BLaER1 treated with 17β-estradiol and CSF1 and Interleukin-3, amounts not matched to agents 10 nM and 100 nM (cell line): ENCODE measurements around the gene ERP27.

Experiments used
- H3K27ac ChIP-seq, 11 experiments: shearing (Covaris generic); formaldehyde crosslinking; 2 replicates each; pipeline ENCODE4 v1.8.1; 2022
- H3K27me3 ChIP-seq, 11 experiments: shearing (Covaris generic); formaldehyde crosslinking; 2 replicates each; pipeline ENCODE4 v1.8.1; 2022
- H3K36me3 ChIP-seq, 11 experiments: shearing (Covaris generic); formaldehyde crosslinking; 2 replicates each; pipeline ENCODE4 v1.8.1; 2022
- H3K4me1 ChIP-seq, 10 experiments: shearing (Covaris generic); formaldehyde crosslinking; 2 replicates each; pipeline ENCODE4 v1.8.1; 2022
- H3K4me2 ChIP-seq, 11 experiments: shearing (Covaris generic); formaldehyde crosslinking; 2 replicates each; pipeline ENCODE4 v1.8.1; 2022
- H3K4me3 ChIP-seq, 10 experiments: shearing (Covaris generic); formaldehyde crosslinking; 2 replicates each; pipeline ENCODE4 v1.8.1; 2022
- H3K9ac ChIP-seq, 11 experiments: shearing (Covaris generic); formaldehyde crosslinking; 2 replicates each; pipeline ENCODE4 v1.8.1; 2022
- H3K9me3 ChIP-seq, 11 experiments: shearing (Covaris generic); formaldehyde crosslinking; replicated peaks in 1 of 11; 2 replicates each; pipeline ENCODE4 v1.8.1; 2022
- H4K20me1 ChIP-seq, 11 experiments: shearing (Covaris generic); formaldehyde crosslinking; 2 replicates each; pipeline ENCODE4 v1.8.1; 2022
- Cebpa-rat ChIP-seq, 11 experiments: shearing (Covaris generic); IDR thresholded peaks; 2 replicates each; pipeline ENCODE4 v1.8.1; 2022

ERP27 gene

DNA sequence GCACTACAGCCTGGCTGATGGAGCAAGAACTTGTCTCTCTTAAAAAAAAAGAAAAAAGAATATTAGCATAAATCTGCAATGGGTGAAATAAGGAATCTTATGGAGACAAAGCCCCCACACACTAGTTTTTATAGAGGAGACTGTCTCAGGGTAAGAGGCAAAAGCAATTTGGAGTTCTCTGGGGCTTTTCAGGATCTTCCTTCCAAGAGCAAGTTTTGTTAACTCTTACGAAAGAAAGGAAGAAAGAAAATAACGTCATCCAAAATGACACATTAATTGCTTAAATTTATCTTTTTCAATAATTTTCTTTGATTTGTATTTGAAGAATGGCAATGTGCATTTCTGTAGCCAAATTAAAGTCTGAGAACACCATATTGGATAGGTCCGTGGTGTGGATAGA lies 38.3 kb upstream of the ERP27 start:
- peaks cover 9 to 69% (median 26%) of the 10 kb centered on the region in 10 experiments for H3K4me1 ChIP-seq

DNA sequence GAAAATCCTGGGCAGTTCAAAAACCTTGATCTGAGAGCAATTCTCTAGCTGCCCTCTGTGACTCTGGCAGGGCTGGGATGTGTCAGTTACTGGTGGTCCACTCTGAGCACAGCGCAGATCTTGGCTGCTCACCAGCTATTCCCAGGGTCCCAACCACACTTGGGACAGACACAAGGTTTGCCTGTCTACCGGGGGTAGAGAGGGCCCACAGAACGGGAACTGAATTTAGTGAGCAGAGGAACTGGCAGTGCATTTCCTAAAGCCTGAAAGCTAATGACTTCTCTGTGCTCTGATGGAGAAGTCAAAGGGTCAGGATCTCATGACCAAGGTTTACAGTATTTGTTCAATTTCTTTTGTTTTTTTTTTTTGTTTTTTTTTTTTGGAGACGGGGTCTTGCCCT lies 37.1 kb upstream of the ERP27 start:
- peaks cover 0 to 60% (median 14%) of the 10 kb centered on the region in 10 experiments; a peak in 16 of 20 replicates for H3K4me1 ChIP-seq
- no peaks in the 10 kb centered on the region for H4K20me1 ChIP-seq
- no peak overlapping the region for H3K4me3 ChIP-seq
- TF ChIP-seq Cebpa-rat (IDR thresholded peaks at IDR 0.05): no peak
- H3K27me3 ChIP-seq: no peaks in the 10 kb centered on the region
- H3K27ac ChIP-seq: no peak overlapping the region
- H3K9me3 ChIP-seq: peaks cover 0 to 3% (median 0%) of the 10 kb centered on the region in 11 experiments; a peak in 4 of 22 replicates
- peak overlapping the region in 2 of 11 experiments; percentile 31 to 49; a peak in 3 of 22 replicates for H3K4me2 ChIP-seq
- no peaks in the 10 kb centered on the region for H3K36me3 ChIP-seq
- H3K9ac ChIP-seq: no peak overlapping the region

More for the DNA sequence above, 38.3 kb upstream of the ERP27 start:
- no peaks in the 10 kb centered on the region for H3K9me3 ChIP-seq
- H3K27me3 ChIP-seq: no peaks in the 10 kb centered on the region
- no peaks in the 10 kb centered on the region for H3K36me3 ChIP-seq
- H3K4me3 ChIP-seq: no peak overlapping the region
- peak overlapping the region in 1 of 11 experiments; percentile 15; a peak in 1 of 22 replicates for H3K4me2 ChIP-seq
- no peak overlapping the region for H3K27ac ChIP-seq
- no peaks in the 10 kb centered on the region for H4K20me1 ChIP-seq
- H3K9ac ChIP-seq: no peak overlapping the region
- no peak for TF ChIP-seq Cebpa-rat (IDR thresholded peaks at IDR 0.05)

DNA sequence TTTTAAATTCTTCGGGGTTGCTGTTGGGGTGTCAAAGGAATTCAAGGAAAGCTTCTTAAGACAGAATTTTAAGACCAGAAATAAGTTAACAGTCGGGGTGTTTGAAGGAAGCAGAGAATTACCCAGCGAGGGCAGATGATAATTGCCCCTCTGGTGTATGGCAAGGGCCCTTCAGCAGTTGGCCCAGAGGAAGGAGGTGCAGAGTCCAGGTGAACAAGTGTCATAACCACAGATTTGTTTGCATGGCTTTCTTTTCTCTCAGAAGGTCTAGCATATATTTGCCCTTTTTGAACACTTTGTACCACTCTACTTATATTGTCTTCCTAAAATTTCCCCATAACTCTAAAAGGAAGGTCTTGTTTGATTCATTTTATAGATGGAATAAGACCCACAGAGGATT lies 36.3 kb upstream of the ERP27 start:
- Histone ChIP-seq H3K4me3 (no peak overlapping the region), H3K4me1 (peaks cover 0 to 55% (median 6%) of the 10 kb centered on the region in 10 experiments; a peak in 16 of 20 replicates), H3K9me3 (peaks cover 0 to 9% (median 0%) of the 10 kb centered on the region in 11 experiments; a peak in 5 of 22 replicates), H3K36me3 (no peaks in the 10 kb centered on the region), H4K20me1 (no peaks in the 10 kb centered on the region), H3K9ac (no peak overlapping the region), H3K27me3 (no peaks in the 10 kb centered on the region), H3K4me2 (no peak overlapping the region; a peak in 1 of 22 replicates), H3K27ac (no peak overlapping the region)
- no peak for TF ChIP-seq Cebpa-rat (IDR thresholded peaks at IDR 0.05)

DNA sequence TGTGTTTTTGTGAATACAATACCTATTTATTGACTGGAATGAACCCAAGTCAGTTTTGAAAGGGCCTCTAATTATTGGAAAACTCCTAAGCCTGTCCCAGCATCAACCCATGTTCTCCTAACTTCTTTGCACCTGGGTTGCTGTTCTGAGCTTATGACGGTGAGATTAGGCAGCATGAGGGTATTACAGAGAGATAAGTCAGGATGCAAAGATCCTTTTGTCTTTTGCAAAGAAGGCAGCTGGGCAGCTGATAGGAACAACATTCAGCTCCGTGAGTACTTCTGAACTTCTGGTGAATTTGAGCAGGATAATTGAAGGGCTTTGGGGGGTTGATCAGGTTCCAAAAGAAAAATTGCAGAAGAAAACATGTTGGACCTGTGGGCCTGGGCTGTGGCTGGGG lies 34.5 kb upstream of the ERP27 start, which contains the start of gene PDE6H:
Gene PDE6H (plus strand): TSS at position 227 of the 400 bp plus-strand sequence. CDS start 4,971 bp downstream, outside the sequence.
- Histone ChIP-seq H3K9me3 (peaks cover 0 to 9% (median 0%) of the 10 kb centered on the region in 11 experiments; a peak in 5 of 22 replicates), H3K9ac (no peak within 1 kb of the TSS), H4K20me1 (no peaks in the 10 kb centered on the region), H3K27me3 (no peaks in the 10 kb centered on the region), H3K4me1 (peaks cover 0 to 61% (median 4%) of the 10 kb centered on the region in 10 experiments; a peak in 8 of 20 replicates), H3K36me3 (no peaks in the 10 kb centered on the region), H3K4me2 (peak within 1 kb of the TSS in 2 of 11 experiments; percentile 33 to 38; a peak in 4 of 22 replicates), H3K4me3 (no peak within 1 kb of the TSS), H3K27ac (no peak within 1 kb of the TSS)
- no peak for TF ChIP-seq Cebpa-rat (IDR thresholded peaks at IDR 0.05)

DNA sequence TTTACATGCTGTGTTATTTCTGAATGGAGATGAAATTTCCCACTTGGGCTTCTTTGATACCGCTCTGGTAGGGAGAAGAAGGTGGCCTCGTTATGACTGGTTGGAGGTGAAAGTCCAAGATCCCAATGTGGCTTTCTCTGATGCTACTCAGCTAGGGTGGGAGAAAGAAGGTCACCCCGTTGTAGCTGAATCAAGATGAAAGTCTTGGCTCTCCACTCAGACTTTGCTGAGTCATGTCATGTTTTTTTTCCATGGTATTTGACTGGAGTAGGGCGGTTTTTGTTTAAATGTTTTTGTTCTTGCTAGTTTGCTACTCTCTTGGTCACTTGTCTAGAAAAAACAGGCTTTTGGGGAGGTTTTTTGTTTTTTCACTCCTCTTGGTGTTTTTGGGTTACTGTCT lies 32.1 kb upstream of the ERP27 start:
- Histone ChIP-seq H3K9me3 (peaks cover 0 to 9% (median 0%) of the 10 kb centered on the region in 11 experiments; a peak in 5 of 22 replicates), H3K36me3 (no peaks in the 10 kb centered on the region), H4K20me1 (no peaks in the 10 kb centered on the region), H3K4me2 (no peak overlapping the region), H3K4me3 (no peak overlapping the region), H3K9ac (no peak overlapping the region), H3K27me3 (no peaks in the 10 kb centered on the region), H3K4me1 (peaks cover 0 to 56% (median 4%) of the 10 kb centered on the region in 10 experiments; a peak in 8 of 20 replicates), H3K27ac (no peak overlapping the region)
- no peak for TF ChIP-seq Cebpa-rat (IDR thresholded peaks at IDR 0.05)

DNA sequence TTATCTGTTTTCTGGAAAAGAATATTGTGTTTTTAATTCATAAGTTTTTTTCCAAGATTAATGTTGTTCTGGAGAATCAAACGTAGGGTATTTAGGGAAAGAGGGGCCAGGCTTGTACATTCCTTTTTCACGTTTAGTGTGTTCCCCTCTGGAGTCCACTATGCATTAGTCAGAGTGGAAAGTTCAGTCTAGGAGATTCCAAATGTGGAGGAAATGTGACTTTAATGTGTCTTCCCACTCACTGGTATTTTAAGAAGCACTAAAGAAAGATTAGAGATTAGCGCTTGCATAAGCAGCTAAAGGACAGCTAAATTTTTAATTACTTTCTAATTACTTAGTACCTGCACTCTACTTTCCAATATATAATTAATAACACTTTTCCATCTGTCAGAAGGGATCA lies 30.1 kb upstream of the ERP27 start:
- H3K4me1 ChIP-seq: peaks cover 12 to 58% (median 18%) of the 10 kb centered on the region in 10 experiments
- H3K4me3 ChIP-seq: no peak overlapping the region
- no peaks in the 10 kb centered on the region for H3K27me3 ChIP-seq
- no peak for TF ChIP-seq Cebpa-rat (IDR thresholded peaks at IDR 0.05)
- H3K27ac ChIP-seq: no peak overlapping the region
- peak overlapping the region in 1 of 11 experiments; percentile 61; a peak in 2 of 22 replicates for H3K4me2 ChIP-seq
- peaks cover 0 to 9% (median 0%) of the 10 kb centered on the region in 11 experiments; a peak in 5 of 22 replicates for H3K9me3 ChIP-seq
- H3K9ac ChIP-seq: no peak overlapping the region
- H3K36me3 ChIP-seq: no peaks in the 10 kb centered on the region
- H4K20me1 ChIP-seq: no peaks in the 10 kb centered on the region

DNA sequence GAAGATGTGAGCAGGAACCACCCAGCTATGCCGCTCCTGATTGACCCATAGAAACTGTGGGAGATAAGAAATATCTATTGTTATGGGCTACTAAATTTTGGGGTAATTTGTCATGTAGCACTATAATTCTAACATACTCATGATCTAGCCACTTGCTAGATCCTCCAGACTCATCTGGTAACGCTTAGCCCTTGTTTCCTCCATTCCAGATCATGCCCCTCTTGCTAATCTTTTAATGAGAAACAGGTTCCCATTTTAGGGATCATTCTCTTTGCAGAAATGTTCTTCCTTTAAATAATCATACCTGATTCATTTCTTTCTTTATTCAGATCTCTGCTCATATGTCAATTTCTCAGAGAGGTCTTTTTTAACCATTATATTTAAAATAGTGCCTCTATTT lies 26.9 kb upstream of the ERP27 start:
- H3K27ac ChIP-seq: no peak overlapping the region
- peaks cover 23 to 60% (median 30%) of the 10 kb centered on the region in 10 experiments for H3K4me1 ChIP-seq

DNA sequence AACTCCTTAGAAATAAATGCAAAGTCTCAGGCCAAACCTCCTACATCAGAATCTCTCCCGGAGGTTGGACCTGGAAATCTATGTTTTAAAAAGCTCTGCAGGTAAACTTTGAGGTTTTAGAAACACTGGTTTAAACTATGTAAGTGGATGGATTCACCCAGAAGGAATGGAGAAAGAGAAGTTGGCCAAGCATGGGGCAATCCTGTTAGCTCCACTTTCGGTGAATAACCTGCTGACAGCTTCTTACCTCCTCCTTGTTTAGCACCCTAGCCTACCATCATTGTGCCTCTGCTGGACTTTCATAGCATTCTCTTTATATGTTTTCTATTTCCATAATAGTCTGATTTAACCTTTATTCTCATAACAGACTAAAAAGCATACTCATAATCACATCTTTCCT lies 26.1 kb upstream of the ERP27 start:
- peak overlapping the region in 7 of 11 experiments; percentile 0 to 95 (median 93); a peak in 7 of 22 replicates for H3K27ac ChIP-seq
- H3K4me3 ChIP-seq: no peak overlapping the region
- TF ChIP-seq Cebpa-rat (IDR thresholded peaks at IDR 0.05): no peak
- H3K4me2 ChIP-seq: peak overlapping the region; percentile 90 to 99 (median 98); a peak in 18 of 22 replicates
- no peak overlapping the region for H3K9ac ChIP-seq
- H3K4me1 ChIP-seq: peaks cover 25 to 64% (median 32%) of the 10 kb centered on the region in 10 experiments
- H4K20me1 ChIP-seq: peaks cover 0 to 9% (median 0%) of the 10 kb centered on the region in 11 experiments; a peak in 10 of 22 replicates
- peaks cover 0 to 5% (median 0%) of the 10 kb centered on the region in 11 experiments; a peak in 2 of 22 replicates for H3K36me3 ChIP-seq
- no peaks in the 10 kb centered on the region for H3K9me3 ChIP-seq
- no peaks in the 10 kb centered on the region for H3K27me3 ChIP-seq

More for the DNA sequence above, 26.9 kb upstream of the ERP27 start:
- Histone ChIP-seq H3K27me3 (no peaks in the 10 kb centered on the region), H3K4me3 (no peak overlapping the region), H3K9ac (no peak overlapping the region), H3K36me3 (no peaks in the 10 kb centered on the region), H4K20me1 (peaks cover 0 to 1% (median 0%) of the 10 kb centered on the region in 11 experiments; a peak in 4 of 22 replicates), H3K4me2 (peak overlapping the region in 3 of 11 experiments; percentile 97 to 99 (median 98); a peak in 6 of 22 replicates), H3K9me3 (peaks cover 0 to 5% (median 0%) of the 10 kb centered on the region in 11 experiments; a peak in 5 of 22 replicates)
- no peak for TF ChIP-seq Cebpa-rat (IDR thresholded peaks at IDR 0.05)

DNA sequence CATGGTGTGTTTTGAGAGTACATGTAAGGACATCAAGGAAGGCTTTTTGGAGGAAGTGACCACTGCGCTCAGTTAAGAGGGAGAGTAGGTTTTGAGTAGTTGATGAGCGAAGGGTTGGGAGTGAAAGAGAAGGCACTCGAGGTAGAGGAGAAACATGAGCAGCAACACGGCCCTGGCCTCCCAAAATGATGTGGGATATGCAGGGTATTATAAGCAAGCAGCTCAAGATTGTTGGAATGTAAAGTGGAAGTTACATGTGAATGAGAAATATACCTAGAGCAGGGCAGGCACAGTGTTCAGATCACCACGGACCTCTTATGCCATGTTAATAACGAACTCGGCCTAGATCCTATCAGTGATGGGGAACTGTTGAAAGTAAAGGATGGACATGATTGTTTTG lies 25.2 kb upstream of the ERP27 start:
- Histone ChIP-seq H3K4me2 (peak overlapping the region; percentile 90 to 99 (median 98)), H3K36me3 (peaks cover 0 to 7% (median 0%) of the 10 kb centered on the region in 11 experiments; a peak in 4 of 22 replicates), H3K4me3 (0 out of 20 replicates have a peak overlapping the region, but pooled peaks of 1 of the 10 experiments have one; percentile 93), H3K27me3 (no peaks in the 10 kb centered on the region), H4K20me1 (peaks cover 0 to 18% (median 8%) of the 10 kb centered on the region in 11 experiments; a peak in 17 of 22 replicates), H3K27ac (peak overlapping the region; percentile 70 to 96 (median 92); a peak in 21 of 22 replicates), H3K9me3 (no peaks in the 10 kb centered on the region), H3K4me1 (peaks cover 31 to 63% (median 39%) of the 10 kb centered on the region in 10 experiments), H3K9ac (peak overlapping the region in 6 of 11 experiments; percentile 40 to 91 (median 82); a peak in 3 of 22 replicates)
- TF ChIP-seq Cebpa-rat (IDR thresholded peaks at IDR 0.05): no peak
